Nephron (organoid): ENCODE data around the gene PLA2G6.

ENCODE experiments used
- H3K27ac Mint-ChIP-seq, 3 experiments: 2 replicates each; pipeline ENCODE4 v1.8.0; 2020; ENCODE audit warnings: mixed read lengths in 3 of 3, mild to moderate bottlenecking in 2 of 3, moderate library complexity in 1 of 3
- H3K27me3 Mint-ChIP-seq: 2 replicates; pipeline ENCODE4 v1.8.0; 2021; ENCODE audit warnings: low read depth, mild to moderate bottlenecking, moderate library complexity, mixed read lengths
- H3K36me3 Mint-ChIP-seq: 2 replicates; pipeline ENCODE4 v1.8.0; 2020; ENCODE audit warnings: low read depth, mixed read lengths
- H3K4me1 Mint-ChIP-seq: 2 replicates; pipeline ENCODE4 v1.8.0; 2020; ENCODE audit warnings: mixed read lengths
- H3K4me3 Mint-ChIP-seq, 3 experiments: 2 replicates each; pipeline ENCODE4 v1.8.0; 2020; ENCODE audit warnings: mild to moderate bottlenecking in 3 of 3, mixed read lengths in 3 of 3, moderate library complexity in 2 of 3
- H3K9me3 Mint-ChIP-seq: 2 replicates; pipeline ENCODE4 v1.8.0; 2020; ENCODE audit warnings: mixed read lengths
- TF ChIP-seq, protein P1 (sequence below), 3 experiments: fragments of 200-600 bp; sonication (generic); IDR thresholded peaks; one replicate each; pipeline ENCODE4 v1.5.0; 2021; ENCODE audit warnings: antibody characterized with exemption in 3 of 3; ENCODE audit not compliant: unreplicated experiment in 3 of 3

PLA2G6 gene

DNA sequence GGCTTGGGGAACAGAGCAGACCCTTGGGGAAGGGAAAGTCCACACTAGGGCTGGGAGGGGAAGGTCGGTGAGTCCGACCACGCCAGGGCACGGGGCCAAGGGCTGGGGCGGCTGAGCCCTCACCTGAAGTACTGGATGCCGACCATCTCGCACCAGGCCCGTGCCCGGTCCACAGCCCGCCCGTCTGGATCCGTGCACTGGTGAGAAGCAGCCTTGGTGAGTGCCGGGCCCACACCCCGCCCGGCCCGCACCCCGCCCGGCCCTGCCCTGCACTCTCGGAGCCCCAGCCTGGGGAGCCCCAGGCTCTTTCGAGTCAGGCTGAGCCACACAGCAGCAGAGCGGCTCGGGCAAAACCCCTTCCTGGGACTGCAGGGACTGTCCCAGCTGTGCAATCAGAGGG, 69.2 kb downstream of the PLA2G6 start:
- H3K9me3 Mint-ChIP-seq, result no peaks in the 10 kb centered on the region
- H3K4me3 Mint-ChIP-seq, result no peak overlapping the region
- TF ChIP-seq, protein P1, sequence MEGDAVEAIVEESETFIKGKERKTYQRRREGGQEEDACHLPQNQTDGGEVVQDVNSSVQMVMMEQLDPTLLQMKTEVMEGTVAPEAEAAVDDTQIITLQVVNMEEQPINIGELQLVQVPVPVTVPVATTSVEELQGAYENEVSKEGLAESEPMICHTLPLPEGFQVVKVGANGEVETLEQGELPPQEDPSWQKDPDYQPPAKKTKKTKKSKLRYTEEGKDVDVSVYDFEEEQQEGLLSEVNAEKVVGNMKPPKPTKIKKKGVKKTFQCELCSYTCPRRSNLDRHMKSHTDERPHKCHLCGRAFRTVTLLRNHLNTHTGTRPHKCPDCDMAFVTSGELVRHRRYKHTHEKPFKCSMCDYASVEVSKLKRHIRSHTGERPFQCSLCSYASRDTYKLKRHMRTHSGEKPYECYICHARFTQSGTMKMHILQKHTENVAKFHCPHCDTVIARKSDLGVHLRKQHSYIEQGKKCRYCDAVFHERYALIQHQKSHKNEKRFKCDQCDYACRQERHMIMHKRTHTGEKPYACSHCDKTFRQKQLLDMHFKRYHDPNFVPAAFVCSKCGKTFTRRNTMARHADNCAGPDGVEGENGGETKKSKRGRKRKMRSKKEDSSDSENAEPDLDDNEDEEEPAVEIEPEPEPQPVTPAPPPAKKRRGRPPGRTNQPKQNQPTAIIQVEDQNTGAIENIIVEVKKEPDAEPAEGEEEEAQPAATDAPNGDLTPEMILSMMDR (IDR thresholded peaks at IDR 0.05; ENCODE audit: unreplicated experiment in 3 of 3), result no peak
- no peak overlapping the region for H3K27ac Mint-ChIP-seq
- peaks cover 5% of the 10 kb centered on the region for H3K4me1 Mint-ChIP-seq
- peaks cover 8% of the 10 kb centered on the region for H3K27me3 Mint-ChIP-seq
- H3K36me3 Mint-ChIP-seq, result no peaks in the 10 kb centered on the region

- H3K4me3 Mint-ChIP-seq, result no peak overlapping the region
- peaks cover 5% of the 10 kb centered on the region for H3K4me1 Mint-ChIP-seq
- peaks cover 10% of the 10 kb centered on the region for H3K27me3 Mint-ChIP-seq
- H3K36me3 Mint-ChIP-seq, result no peaks in the 10 kb centered on the region
- TF ChIP-seq, protein P1 (IDR thresholded peaks at IDR 0.05; ENCODE audit: unreplicated experiment in 3 of 3), result no peak
- no peaks in the 10 kb centered on the region for H3K9me3 Mint-ChIP-seq
- peak overlapping the region in 1 of 3 experiments; percentile 92 for H3K27ac Mint-ChIP-seq
These were observed 69.7 kb downstream of the PLA2G6 start for GRCh38 chr22:38111925-38112355.

GRCh38 chr22:38110863-38111852, 70.5 kb downstream of the PLA2G6 start:
- Mint-ChIP-seq H3K4me1 (peaks cover 5% of the 10 kb centered on the region), H3K27ac (peak overlapping the region in 1 of 3 experiments; percentile 92), H3K36me3 (no peaks in the 10 kb centered on the region), H3K9me3 (no peaks in the 10 kb centered on the region), H3K4me3 (peak overlapping the region in 1 of 3 experiments; percentile 40), H3K27me3 (peaks cover 11% of the 10 kb centered on the region)
- TF ChIP-seq, protein P1 (IDR thresholded peaks at IDR 0.05; ENCODE audit: unreplicated experiment in 3 of 3), result no peak

DNA sequence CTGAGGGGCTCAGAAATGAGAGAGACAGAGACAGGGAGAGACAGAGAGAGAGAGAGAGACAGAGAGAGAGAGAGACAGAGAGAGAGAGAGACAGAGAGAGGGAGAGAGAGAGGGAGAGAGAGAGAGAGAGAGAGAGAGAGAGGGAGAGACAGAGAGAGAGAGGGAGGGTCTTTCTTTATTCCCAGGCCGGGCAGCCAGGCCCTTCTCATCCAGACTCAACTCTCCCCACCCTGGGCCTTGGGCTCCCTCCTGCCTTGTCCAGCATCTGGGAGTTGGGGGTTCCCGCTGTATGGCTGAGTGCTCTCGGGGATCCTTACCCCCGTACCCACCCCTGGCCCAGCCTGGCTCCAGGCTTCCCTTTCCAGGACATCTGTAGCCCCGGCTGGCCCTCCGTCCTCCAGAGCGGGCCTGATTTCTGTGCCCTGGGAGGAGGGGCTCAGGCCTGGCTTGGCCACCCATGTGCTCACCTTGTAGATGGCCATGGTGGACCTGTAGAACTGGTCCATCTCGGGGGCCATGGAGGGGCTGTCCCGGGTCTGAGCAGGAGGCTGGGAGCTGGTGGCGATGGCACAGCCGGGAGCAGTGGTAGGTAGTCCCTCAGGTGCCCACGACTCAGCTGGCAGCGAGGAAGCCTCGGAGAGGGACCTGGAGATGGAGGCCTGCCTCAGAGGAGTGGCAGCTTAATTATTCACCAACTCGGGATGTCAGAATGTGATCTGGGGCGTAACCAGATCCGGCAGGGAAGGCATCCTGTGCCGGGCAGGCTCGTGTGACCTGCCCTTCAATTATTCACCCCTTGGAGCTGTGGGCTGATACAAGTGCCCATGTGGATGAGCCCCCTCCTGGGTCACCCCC, 71.4 kb downstream of the PLA2G6 start, which contains the start of gene BAIAP2L2:
Gene BAIAP2L2 (minus strand): TSS at position 677 of the 855 bp plus-strand sequence. CDS start 159 bp downstream, at position 518.
- peaks cover 11% of the 10 kb centered on the region for H3K27me3 Mint-ChIP-seq
- H3K4me3 Mint-ChIP-seq, result peak within 1 kb of the TSS in 1 of 3 experiments; percentile 40
- peak within 1 kb of the TSS in 1 of 3 experiments; percentile 92 for H3K27ac Mint-ChIP-seq
- TF ChIP-seq, protein P1 (IDR thresholded peaks at IDR 0.05; ENCODE audit: unreplicated experiment in 3 of 3), result no peak
- H3K9me3 Mint-ChIP-seq, result no peaks in the 10 kb centered on the region
- no peaks in the 10 kb centered on the region for H3K36me3 Mint-ChIP-seq
- H3K4me1 Mint-ChIP-seq, result peaks cover 5% of the 10 kb centered on the region

- Mint-ChIP-seq H3K4me3 (peak overlapping the region in 1 of 3 experiments; percentile 27), H3K27ac (no peak overlapping the region), H3K4me1 (peaks cover 3% of the 10 kb centered on the region), H3K9me3 (no peaks in the 10 kb centered on the region), H3K27me3 (peaks cover 11% of the 10 kb centered on the region), H3K36me3 (no peaks in the 10 kb centered on the region)
- TF ChIP-seq, protein P1 (IDR thresholded peaks at IDR 0.05; ENCODE audit: unreplicated experiment in 3 of 3), result no peak
These were observed 72.1 kb downstream of the PLA2G6 start for GRCh38 chr22:38109371-38110001.
